Activated CD8-positive, alpha-beta memory T cell treated with anti-CD3 and anti-CD28 coated beads, Interleukin-2, amount 10 ng/mL, durations not matched to agents 7 days and 5 days (primary cell): Measurements from ENCODE around the gene ORMDL3. TPM values are rescaled to one million over a fixed set of nuclear protein-coding genes. Genes with fewer than 3 reads are reported as not detected.
"Not testable (repeated sequence)": the region's sequence is repeated elsewhere in the genome, so short reads cannot be mapped to it uniquely, and the experiment has no call there.

Source experiments
- ATAC-seq: fragments of 150-1000 bp; cut with Tn5 transposase; one replicate; pipeline ENCODE4 v1.10.0; 2021; ENCODE audit warnings: moderate library complexity
- CTCF ChIA-PET: fragments of 350-600 bp; sonication (Branson Sonifier 250); formaldehyde crosslinking; loops from one replicate; lab custom pipeline; 2021; ENCODE audit warnings: antibody characterized with exemption; lab: Charles Lee
- DNase-seq: peaks from one replicate; pipeline ENCODE4 v3.0.0-alpha.2; 2020
- H3K27ac Mint-ChIP-seq: one replicate; pipeline ENCODE4 v1.8.0; 2021; ENCODE audit warnings: mild to moderate bottlenecking, mixed read lengths
- H3K27me3 Mint-ChIP-seq: one replicate; pipeline ENCODE4 v1.8.0; 2021; ENCODE audit warnings: mixed read lengths
- H3K36me3 Mint-ChIP-seq: one replicate; pipeline ENCODE4 v1.8.0; 2021; ENCODE audit warnings: mild to moderate bottlenecking, mixed read lengths
- H3K4me1 Mint-ChIP-seq: one replicate; pipeline ENCODE4 v1.8.0; 2021; ENCODE audit warnings: mixed read lengths
- H3K4me3 Mint-ChIP-seq: one replicate; pipeline ENCODE4 v1.8.0; 2021; ENCODE audit warnings: mild to moderate bottlenecking, moderate library complexity, mixed read lengths
- H3K9me3 Mint-ChIP-seq: one replicate; pipeline ENCODE4 v1.8.0; 2022; ENCODE audit warnings: low read depth, mixed read lengths
- total RNA-seq, 2 experiments: library from RNA; stranded (reverse); gene quantifications; one replicate each; pipeline ENCODE4 v1.2.3, GENCODE V29; 2021

ORMDL3 gene
- total RNA-seq, 2 experiments from 2014 or later = 111 to 131 TPM

DNA sequence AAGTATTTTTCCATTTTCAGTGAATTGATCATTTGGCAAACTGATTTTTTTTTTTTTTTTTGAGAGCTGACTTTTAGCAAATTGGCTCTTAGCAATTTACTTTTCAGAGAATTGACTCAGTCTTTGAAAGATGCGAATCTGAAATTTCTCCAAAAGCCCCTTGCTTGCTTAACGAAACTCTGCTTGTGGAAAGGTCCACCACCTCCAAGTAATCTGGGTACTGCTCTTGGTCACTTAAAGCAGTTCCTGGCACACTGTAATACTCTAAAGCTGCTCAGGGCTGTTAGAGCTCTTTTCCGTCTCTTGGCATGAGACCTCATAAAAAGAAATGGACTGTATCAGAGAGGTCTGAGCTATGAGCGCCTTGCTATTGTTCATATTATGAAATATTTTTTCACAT lies 11.8 kb downstream of the ORMDL3 start:
- CTCF ChIA-PET = interaction anchor here (0.7 to 1.9 kb wide), 6 partner anchors 15 to 292 kb away, joined by 3 to 7 read pairs (median 3); partner anchors contain the start of gene PSMD3
- peak; percentile 45 for ATAC-seq
- H3K9me3 Mint-ChIP-seq = no peaks in the 10 kb centered on the region
- no peak overlapping the region for H3K4me3 Mint-ChIP-seq
- peaks cover 45% of the 10 kb centered on the region for H3K4me1 Mint-ChIP-seq
- no peaks in the 10 kb centered on the region for H3K27me3 Mint-ChIP-seq
- peaks cover 58% of the 10 kb centered on the region for H3K36me3 Mint-ChIP-seq
- no peak for DNase-seq
- H3K27ac Mint-ChIP-seq = peak overlapping the region; percentile 16

DNA sequence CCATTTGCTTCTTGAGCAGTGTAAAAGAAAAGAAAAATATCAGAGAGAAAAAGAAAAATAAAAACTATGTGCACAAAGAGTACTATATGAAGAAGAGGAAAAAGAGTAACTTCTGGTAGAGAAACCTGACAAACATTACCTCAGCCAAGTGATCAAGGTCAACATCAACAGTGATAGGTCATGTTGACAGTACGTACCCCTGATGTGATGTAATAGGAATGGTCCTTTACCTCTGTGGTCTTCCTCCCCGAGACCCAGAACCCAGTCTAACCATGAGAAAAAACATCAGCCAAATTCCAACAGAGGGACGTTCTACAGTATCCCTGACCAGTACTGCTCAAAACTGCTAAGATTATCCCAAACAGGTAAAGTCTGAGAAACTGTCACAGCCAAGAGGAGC lies 13.4 kb downstream of the ORMDL3 start:
- ATAC-seq = no peak
- H3K36me3 Mint-ChIP-seq = peaks cover 51% of the 10 kb centered on the region
- CTCF ChIA-PET = interaction anchor here (0.8 kb wide), 1 partner anchor 12 kb away, joined by 3 read pairs; no protein-coding TSS in a partner anchor
- no peak overlapping the region for H3K4me3 Mint-ChIP-seq
- H3K27me3 Mint-ChIP-seq = no peaks in the 10 kb centered on the region
- no peaks in the 10 kb centered on the region for H3K9me3 Mint-ChIP-seq
- no peak overlapping the region for H3K27ac Mint-ChIP-seq
- peaks cover 35% of the 10 kb centered on the region for H3K4me1 Mint-ChIP-seq
- no peak for DNase-seq

DNA sequence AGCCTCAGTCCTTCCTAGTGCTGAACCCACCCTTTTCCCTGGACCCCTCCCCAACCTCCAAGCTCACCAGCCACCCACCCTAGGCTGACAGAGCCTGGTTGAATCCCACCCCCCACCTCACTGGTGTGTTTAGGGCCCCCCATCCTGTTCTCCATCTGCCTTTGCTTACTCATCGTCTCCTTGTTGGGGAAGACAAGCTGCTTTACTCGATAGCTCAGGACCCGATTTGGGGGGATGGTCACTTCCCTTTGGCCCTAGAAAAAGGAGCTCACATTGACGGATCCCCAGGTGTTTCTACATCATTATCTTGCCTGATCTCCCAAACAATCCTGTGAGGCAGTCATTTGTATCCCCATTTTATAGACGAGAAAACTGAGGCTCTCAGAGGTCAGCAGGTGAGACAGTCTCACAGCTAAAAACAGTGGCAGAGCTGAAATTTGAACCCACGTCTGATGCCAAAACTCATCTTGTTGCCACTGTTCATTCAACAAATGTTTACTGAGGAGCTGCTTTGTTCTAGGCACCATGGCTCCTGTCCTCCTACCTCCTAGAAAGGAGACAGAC lies 18.5 kb downstream of the ORMDL3 start:
- no peak for DNase-seq

DNA sequence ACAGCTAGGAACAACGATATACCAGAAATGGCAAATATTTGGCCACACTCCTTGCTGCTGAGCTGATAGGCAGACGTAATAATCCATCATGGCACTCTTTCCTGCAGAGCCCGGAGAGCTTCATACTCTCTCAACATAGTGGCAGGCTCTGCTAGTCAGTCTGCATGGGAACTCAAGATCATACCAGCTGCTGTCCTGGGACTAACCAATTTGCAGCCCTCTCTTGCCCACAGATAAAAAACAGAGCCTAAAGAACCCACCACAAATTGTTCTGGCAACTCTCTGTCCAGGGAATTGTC lies 22.5 kb downstream of the ORMDL3 start:
- no peak overlapping the region for H3K27ac Mint-ChIP-seq
- ATAC-seq = no peak
- peaks cover 25% of the 10 kb centered on the region for H3K4me1 Mint-ChIP-seq
- H3K27me3 Mint-ChIP-seq = no peaks in the 10 kb centered on the region
- CTCF ChIA-PET = interaction anchor here (1.1 to 1.8 kb wide), 2 partner anchors 10 to 147 kb away, joined by 3 to 5 read pairs; no protein-coding TSS in a partner anchor
- peaks cover 40% of the 10 kb centered on the region for H3K36me3 Mint-ChIP-seq
- DNase-seq = peak; percentile 22
- H3K9me3 Mint-ChIP-seq = no peaks in the 10 kb centered on the region
- H3K4me3 Mint-ChIP-seq = no peak overlapping the region

More for the DNA sequence above, 18.5 kb downstream of the ORMDL3 start:
- H3K27ac Mint-ChIP-seq = no peak overlapping the region
- peaks cover 37% of the 10 kb centered on the region for H3K36me3 Mint-ChIP-seq
- ATAC-seq = no peak
- peaks cover 16% of the 10 kb centered on the region for H3K4me1 Mint-ChIP-seq
- CTCF ChIA-PET = interaction anchor here (0.7 to 1.2 kb wide), 2 partner anchors 53 to 285 kb away, joined by 3 read pairs; no protein-coding TSS in a partner anchor
- H3K9me3 Mint-ChIP-seq = no peaks in the 10 kb centered on the region
- H3K27me3 Mint-ChIP-seq = no peaks in the 10 kb centered on the region
- no peak overlapping the region for H3K4me3 Mint-ChIP-seq

DNA sequence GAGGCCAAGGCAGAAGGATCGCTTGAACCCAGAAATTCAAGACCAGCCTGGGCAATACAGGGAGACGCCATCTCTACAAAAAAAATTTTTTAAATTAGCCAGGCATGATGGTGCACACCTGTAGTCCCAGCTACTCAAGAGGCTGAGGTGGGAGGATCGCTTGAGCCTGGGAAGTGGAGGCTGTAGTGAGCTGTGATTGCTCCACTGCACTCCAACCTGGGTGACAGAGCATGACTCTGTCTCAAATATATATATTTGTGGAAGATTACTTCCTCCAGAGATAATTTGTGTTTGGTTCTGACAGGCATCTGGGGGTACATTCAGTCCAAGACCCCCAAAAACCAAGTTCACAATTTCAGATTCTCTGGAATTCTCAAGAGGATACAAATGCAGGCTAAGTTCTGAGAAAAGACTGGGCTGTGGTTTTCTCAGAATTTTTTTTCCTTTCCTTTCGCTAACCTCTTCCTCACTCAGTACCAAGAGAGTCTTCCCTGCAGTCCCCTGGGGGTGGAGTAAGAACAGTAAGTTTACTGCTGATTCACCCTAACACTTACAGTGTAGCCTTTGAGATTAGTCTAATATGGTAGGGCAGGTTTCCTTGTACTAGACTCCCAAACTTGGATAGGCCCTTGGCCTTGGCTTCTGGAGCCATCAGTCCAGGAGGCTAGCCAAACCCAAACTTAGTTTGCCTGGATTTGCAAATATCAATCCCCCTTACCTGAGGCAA lies 24.1 kb downstream of the ORMDL3 start:
- Mint-ChIP-seq H3K4me3 (no peak overlapping the region), H3K36me3 (peaks cover 41% of the 10 kb centered on the region), H3K9me3 (no peaks in the 10 kb centered on the region), H3K27me3 (no peaks in the 10 kb centered on the region), H3K27ac (peak overlapping the region; percentile 86), H3K4me1 (peaks cover 25% of the 10 kb centered on the region)
- CTCF ChIA-PET = interaction anchor here (1.6 kb wide), 1 partner anchor 173 kb away, joined by 3 read pairs; no protein-coding TSS in a partner anchor
- DNase-seq = peak; percentile 67
- peak; percentile 99 for ATAC-seq

DNA sequence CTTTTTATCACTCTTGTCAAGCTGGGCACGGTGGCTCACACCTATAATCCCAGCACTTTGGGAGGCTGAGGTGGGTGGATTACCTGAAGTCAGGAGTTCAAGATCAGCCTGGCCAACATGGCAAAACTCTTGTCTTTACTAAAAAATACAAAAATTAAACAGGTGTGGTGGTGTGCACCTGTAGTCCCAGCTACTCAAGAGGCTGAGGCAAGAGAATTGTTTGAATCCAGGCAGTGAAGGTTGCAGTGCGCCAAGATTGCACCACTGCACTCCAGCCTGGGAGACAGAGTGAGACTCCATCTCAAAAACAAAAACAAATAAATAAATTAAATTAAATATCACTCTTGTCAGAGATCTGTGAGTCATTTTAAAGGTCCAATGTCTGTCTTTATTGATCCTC lies 25.4 kb downstream of the ORMDL3 start:
- H3K4me1 Mint-ChIP-seq = peaks cover 25% of the 10 kb centered on the region
- H3K4me3 Mint-ChIP-seq, ATAC-seq, H3K9me3 Mint-ChIP-seq, H3K27ac Mint-ChIP-seq, H3K27me3 Mint-ChIP-seq, DNase-seq: not testable (repeated sequence)
- CTCF ChIA-PET = interaction anchor here (0.9 to 1.6 kb wide), 2 partner anchors 147 to 172 kb away, joined by 3 read pairs; no protein-coding TSS in a partner anchor
- H3K36me3 Mint-ChIP-seq = peaks cover 36% of the 10 kb centered on the region

DNA sequence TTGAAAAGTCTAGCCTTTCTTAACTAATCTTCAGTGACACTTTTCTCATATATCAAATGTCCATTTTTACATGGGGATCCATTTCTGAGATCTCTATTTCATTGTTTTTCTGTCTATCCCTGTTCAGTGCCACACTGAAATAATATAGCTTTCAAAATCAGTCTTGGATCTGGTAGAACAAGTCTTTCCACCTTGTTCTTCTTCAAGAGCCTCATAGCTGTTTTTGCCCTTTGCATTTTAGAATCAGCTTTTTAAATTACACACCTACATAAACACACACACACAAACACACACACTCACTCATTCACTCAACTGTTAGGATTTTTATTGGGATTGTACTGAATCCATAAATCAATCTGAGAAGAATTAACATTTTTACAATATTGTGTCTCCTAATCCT lies 28.2 kb downstream of the ORMDL3 start:
- ATAC-seq (no peak), DNase-seq (no peak)
- no peaks in the 10 kb centered on the region for H3K27me3 Mint-ChIP-seq
- H3K27ac Mint-ChIP-seq = no peak overlapping the region
- H3K4me1 Mint-ChIP-seq = peaks cover 27% of the 10 kb centered on the region
- peaks cover 25% of the 10 kb centered on the region for H3K36me3 Mint-ChIP-seq
- H3K4me3 Mint-ChIP-seq = no peak overlapping the region
- no peaks in the 10 kb centered on the region for H3K9me3 Mint-ChIP-seq
- CTCF ChIA-PET = interaction anchor here (1.0 to 2.5 kb wide), 2 partner anchors 26 to 82 kb away, joined by 3 to 6 read pairs; partner anchors contain the start of gene PSMD3

DNA sequence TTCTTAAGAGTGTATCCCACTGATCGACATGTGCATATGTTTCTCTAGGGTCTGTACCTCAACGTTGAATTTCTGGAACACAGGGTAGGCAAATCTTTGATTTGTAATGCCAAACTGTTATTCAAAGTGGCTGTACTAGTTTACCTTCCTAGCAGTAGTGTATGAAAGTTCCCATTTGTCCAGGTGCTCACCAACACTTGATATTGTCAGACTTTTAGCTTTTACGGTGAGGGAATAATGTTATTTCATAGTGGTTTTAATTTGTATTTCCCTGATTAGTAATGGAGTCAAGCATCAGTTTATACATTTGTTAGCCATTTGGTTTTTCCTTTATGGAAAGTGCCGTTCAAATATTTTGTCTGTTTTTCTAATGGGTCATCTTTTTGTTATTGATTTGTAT lies 29.3 kb downstream of the ORMDL3 start:
- Mint-ChIP-seq H3K4me1 (peaks cover 18% of the 10 kb centered on the region), H3K27ac (no peak overlapping the region), H3K4me3 (no peak overlapping the region), H3K36me3 (peaks cover 21% of the 10 kb centered on the region), H3K27me3 (no peaks in the 10 kb centered on the region), H3K9me3 (no peaks in the 10 kb centered on the region)
- CTCF ChIA-PET = interaction anchor here (1.7 to 2.5 kb wide), 2 partner anchors 34 to 83 kb away, joined by 3 to 6 read pairs; partner anchors contain the start of genes IKZF3 and PSMD3
- ATAC-seq (no peak), DNase-seq (no peak)

DNA sequence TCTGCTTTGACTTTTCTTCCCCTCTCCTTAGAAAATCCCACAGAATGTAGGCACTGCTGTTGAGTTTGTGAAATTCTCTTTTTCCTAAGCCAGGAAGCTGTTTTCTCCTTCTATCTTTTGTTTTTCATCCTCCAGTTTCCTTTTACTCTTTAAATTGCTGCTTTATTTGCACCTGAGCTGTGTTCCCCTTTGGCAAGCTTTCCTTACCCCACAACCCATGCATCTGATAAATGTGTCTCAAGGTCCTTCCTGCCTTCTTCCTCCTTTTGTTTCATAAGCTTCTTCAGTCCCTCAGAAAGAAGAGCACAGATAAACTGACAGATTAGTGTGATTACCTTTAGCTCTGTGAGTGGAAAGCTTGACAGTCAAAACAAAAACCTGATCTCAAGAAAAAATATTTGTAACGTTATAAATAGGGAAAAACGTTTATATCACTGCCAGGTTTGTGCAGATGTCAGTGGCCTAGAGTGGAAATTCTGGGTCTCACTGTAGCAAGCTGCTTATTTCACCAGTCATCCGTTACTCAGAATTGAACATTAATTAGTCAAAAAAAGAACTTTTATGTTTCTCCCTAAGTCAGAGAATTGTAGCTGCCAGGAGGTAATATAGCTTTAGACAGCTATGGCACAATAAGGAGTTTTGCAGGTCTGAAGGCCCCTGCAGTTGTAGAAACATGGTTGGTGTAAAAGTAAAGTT lies 32.6 kb downstream of the ORMDL3 start:
- Mint-ChIP-seq H3K9me3 (no peaks in the 10 kb centered on the region), H3K27me3 (peaks cover 11% of the 10 kb centered on the region), H3K4me1 (peaks cover 15% of the 10 kb centered on the region), H3K27ac (peak overlapping the region; percentile 22), H3K36me3 (peaks cover 7% of the 10 kb centered on the region), H3K4me3 (no peak overlapping the region)
- CTCF ChIA-PET = interaction anchor here (0.7 to 2.3 kb wide), 4 partner anchors 10 to 273 kb away, joined by 3 to 7 read pairs (median 5); no protein-coding TSS in a partner anchor
- DNase-seq (peak; percentile 22), ATAC-seq (no peak)

DNA sequence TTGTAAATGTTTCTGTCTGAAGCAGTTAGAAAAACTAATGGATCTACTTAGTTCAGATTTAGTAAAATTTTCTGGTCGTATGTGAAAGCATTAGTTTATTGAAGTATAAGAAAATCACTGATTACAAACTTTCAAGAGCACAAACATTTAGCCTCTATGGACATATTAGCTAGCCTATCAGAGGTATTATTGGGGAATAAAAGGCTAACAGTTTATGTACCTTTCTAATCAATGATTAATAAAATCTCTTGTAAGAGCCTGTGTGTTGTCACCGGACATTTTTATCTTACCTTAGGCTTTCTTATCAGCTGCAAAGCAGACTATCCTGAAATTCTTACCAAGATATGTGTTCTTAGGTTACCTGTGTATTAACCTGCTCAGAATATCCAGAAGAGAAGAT lies 38.2 kb downstream of the ORMDL3 start:
- Mint-ChIP-seq H3K4me1 (no peaks in the 10 kb centered on the region), H3K27ac (no peak overlapping the region), H3K36me3 (no peaks in the 10 kb centered on the region), H3K4me3 (no peak overlapping the region), H3K27me3 (peaks cover 18% of the 10 kb centered on the region), H3K9me3 (no peaks in the 10 kb centered on the region)
- DNase-seq (no peak), ATAC-seq (no peak)
- CTCF ChIA-PET = no interaction called here

DNA sequence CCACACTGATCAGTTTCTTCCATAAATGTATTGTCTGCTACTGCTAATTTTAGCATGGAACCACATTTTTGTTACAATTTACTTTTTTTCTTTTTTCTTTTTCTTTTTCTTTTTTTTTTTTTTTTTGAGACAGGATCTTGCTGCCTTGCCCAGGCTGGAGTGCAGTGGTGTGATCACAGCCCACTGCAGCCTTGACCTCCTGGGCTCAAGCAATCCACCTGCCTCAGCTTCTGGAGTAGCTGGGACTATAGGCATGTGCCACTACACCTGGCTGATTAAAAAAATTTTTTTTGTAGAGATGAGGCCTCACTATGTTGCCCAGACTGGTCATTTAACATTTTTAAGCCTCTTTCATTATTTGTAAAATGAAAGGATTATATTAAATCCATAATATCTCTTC lies 40.3 kb downstream of the ORMDL3 start:
- Mint-ChIP-seq H3K4me1 (peaks cover 2% of the 10 kb centered on the region), H3K27me3 (peaks cover 18% of the 10 kb centered on the region), H3K4me3 (no peak overlapping the region), H3K36me3 (no peaks in the 10 kb centered on the region), H3K9me3 (no peaks in the 10 kb centered on the region), H3K27ac (no peak overlapping the region)
- DNase-seq (peak; percentile 8), ATAC-seq (no peak)
- CTCF ChIA-PET = interaction anchor here (1.0 to 1.5 kb wide), 2 partner anchors 48 to 94 kb away, joined by 4 read pairs; partner anchors contain the start of gene PSMD3

DNA sequence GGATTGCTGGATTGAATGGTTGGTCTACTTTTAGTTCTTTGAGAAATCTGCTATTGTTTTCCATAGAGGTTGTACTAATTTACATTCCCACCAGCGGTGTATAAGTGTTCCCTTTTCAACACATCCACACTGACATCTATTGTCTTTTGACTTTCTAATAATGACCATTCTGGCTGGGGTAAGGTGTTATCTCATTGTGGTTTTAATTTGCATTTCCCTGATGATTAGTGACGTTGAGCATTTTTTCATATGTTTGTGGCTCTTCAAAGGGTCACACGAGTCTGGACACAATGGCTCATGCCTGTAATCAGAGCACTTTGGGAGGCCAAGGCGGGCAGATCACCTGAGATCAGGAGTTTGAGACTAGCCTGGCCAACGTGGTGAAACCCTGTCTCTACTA lies 41.3 kb downstream of the ORMDL3 start:
- H3K9me3 Mint-ChIP-seq, ATAC-seq, H3K27ac Mint-ChIP-seq, CTCF ChIA-PET, H3K4me3 Mint-ChIP-seq, DNase-seq, H3K4me1 Mint-ChIP-seq, H3K36me3 Mint-ChIP-seq: not testable (repeated sequence)
- peaks cover 15% of the 10 kb centered on the region for H3K27me3 Mint-ChIP-seq

DNA sequence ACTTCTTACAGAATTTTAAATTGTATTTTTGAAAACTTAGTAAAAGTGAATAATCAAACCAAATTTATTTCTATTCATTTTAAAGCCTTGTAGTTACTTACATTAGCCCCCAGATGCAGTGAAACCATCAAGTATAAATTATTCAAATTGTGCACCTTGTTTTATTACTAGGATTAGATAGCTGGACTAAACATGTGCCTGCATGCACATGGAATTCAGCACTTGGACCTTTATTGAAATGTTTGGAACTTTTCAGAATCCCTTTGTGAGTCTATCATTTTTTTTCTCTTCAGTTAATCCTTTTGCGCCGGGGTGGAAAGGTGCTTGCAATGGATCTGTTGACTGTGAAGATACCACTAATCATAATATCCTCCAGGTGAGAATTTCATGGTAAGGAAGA lies 54.6 kb downstream of the ORMDL3 start:
- Mint-ChIP-seq H3K4me1 (peaks cover 13% of the 10 kb centered on the region), H3K27me3 (peaks cover 4% of the 10 kb centered on the region), H3K4me3 (no peak overlapping the region), H3K36me3 (no peaks in the 10 kb centered on the region), H3K27ac (no peak overlapping the region), H3K9me3 (no peaks in the 10 kb centered on the region)
- ATAC-seq (no peak), DNase-seq (no peak)
- CTCF ChIA-PET = interaction anchor here (0.6 to 3.9 kb wide), 17 partner anchors 9 to 251 kb away, joined by 3 to 18 read pairs (median 3); partner anchors contain the start of genes IKZF3 and PSMD3
